HFF-Myc (cell line): ENCODE measurements around the gene DLGAP1.

Experiments
- DNase-seq: peaks from one replicate; pipeline ENCODE4 v3.0.0-alpha.2; 2011; ENCODE audit warnings: low read depth; ENCODE audit errors: extremely low read depth
- H3K4me3 ChIP-seq: replicated peaks from 2 replicates; pipeline ENCODE4 v1.5.1; 2011; ENCODE audit warnings: low read depth, mild to moderate bottlenecking, control low read depth, low read length
- CTCF ChIP-seq: IDR thresholded peaks from 2 replicates; pipeline ENCODE4 v1.5.1; 2012; ENCODE audit warnings: mild to moderate bottlenecking, low read depth, low read length, control low read depth; ENCODE audit errors: missing control alignments

Gene DLGAP1

GRCh38 chr18:4142876-4143275, 312.2 kb downstream of the DLGAP1 start:
- no peak for DNase-seq
- no peak for TF ChIP-seq CTCF
- H3K4me3 ChIP-seq, result no peak overlapping the region

GRCh38 chr18:4134700-4135099, 320.4 kb downstream of the DLGAP1 start:
- no peak overlapping the region for H3K4me3 ChIP-seq
- no peak for TF ChIP-seq CTCF
- no peak for DNase-seq

GRCh38 chr18:4130734-4131719, 324.1 kb downstream of the DLGAP1 start:
- no peak for TF ChIP-seq CTCF
- H3K4me3 ChIP-seq, result no peak overlapping the region
- no peak for DNase-seq

GRCh38 chr18:4126939-4127338, 328.2 kb downstream of the DLGAP1 start:
- TF ChIP-seq CTCF, result no peak
- no peak for DNase-seq
- no peak overlapping the region for H3K4me3 ChIP-seq

- TF ChIP-seq CTCF, result no peak
- no peak overlapping the region for H3K4me3 ChIP-seq
- DNase-seq, result no peak
Measured at GRCh38 chr18:4125627-4126230, 329.4 kb downstream of the DLGAP1 start.

GRCh38 chr18:4125224-4125623, 329.9 kb downstream of the DLGAP1 start:
- no peak overlapping the region for H3K4me3 ChIP-seq
- TF ChIP-seq CTCF, result no peak
- no peak for DNase-seq
